Astrocyte (in vitro differentiated cells and primary cell): ENCODE measurements around the gene CALHM2. TPM values are rescaled to one million over a fixed set of nuclear protein-coding genes. Genes with fewer than 3 reads are reported as not detected.

Experiments
- DNase-seq: peaks from one replicate; pipeline ENCODE4 v3.0.0-alpha.2; 2010; ENCODE audit warnings: low read depth
- FAIRE-seq: peaks from 2 replicates; lab custom pipeline; 2011; peaks lifted over from hg19 to GRCh38; lab: Jason Lieb, UNC
- H2AFZ ChIP-seq: 2 replicates; pipeline ENCODE4 v1.6.0; 2012; ENCODE audit warnings: low read depth, low read length, inconsistent platforms
- H3K27ac ChIP-seq: 2 replicates; pipeline ENCODE4 v1.5.1; 2011; ENCODE audit warnings: low read depth, low read length, inconsistent platforms
- H3K27me3 ChIP-seq: 2 replicates; pipeline ENCODE4 v1.6.0; 2011; ENCODE audit warnings: low read length, inconsistent platforms; ENCODE audit not compliant: insufficient read depth
- H3K36me3 ChIP-seq: 2 replicates; pipeline ENCODE4 v1.5.1; 2011; ENCODE audit warnings: low read length, inconsistent platforms; ENCODE audit not compliant: insufficient read depth
- H3K4me1 ChIP-seq: 2 replicates; pipeline ENCODE4 v1.5.1; 2011; ENCODE audit warnings: low read length, inconsistent platforms; ENCODE audit not compliant: insufficient read depth
- H3K4me2 ChIP-seq: 2 replicates; pipeline ENCODE4 v1.6.0; 2012; ENCODE audit warnings: low read length, inconsistent platforms
- H3K4me3 ChIP-seq: 2 replicates; pipeline ENCODE4 v1.5.1; 2011; ENCODE audit warnings: low read depth, mild to moderate bottlenecking, low read length, inconsistent platforms; ENCODE audit not compliant: insufficient read depth
- H3K79me2 ChIP-seq: 2 replicates; pipeline ENCODE4 v1.6.0; 2012; ENCODE audit warnings: mild to moderate bottlenecking, low read length, inconsistent platforms; ENCODE audit not compliant: insufficient read depth
- H3K9ac ChIP-seq: 2 replicates; pipeline ENCODE4 v1.6.0; 2012; ENCODE audit warnings: mild to moderate bottlenecking, low read length, inconsistent platforms
- H3K9me3 ChIP-seq: 2 replicates; pipeline ENCODE4 v1.5.1; 2012; ENCODE audit warnings: low read depth, mild to moderate bottlenecking, low read length, inconsistent platforms; ENCODE audit not compliant: insufficient read depth
- H4K20me1 ChIP-seq: 2 replicates; pipeline ENCODE4 v1.6.0; 2012; ENCODE audit warnings: low read length, inconsistent platforms; ENCODE audit not compliant: insufficient read depth
- H3K27ac Mint-ChIP-seq: one replicate; pipeline ENCODE4 v1.8.0; 2021; ENCODE audit warnings: mild to moderate bottlenecking, mixed read lengths; ENCODE audit not compliant: unreplicated experiment
- H3K27me3 Mint-ChIP-seq: one replicate; pipeline ENCODE4 v1.8.0; 2021; ENCODE audit warnings: low read depth, mixed read lengths; ENCODE audit not compliant: unreplicated experiment
- H3K36me3 Mint-ChIP-seq: one replicate; pipeline ENCODE4 v1.8.0; 2021; ENCODE audit warnings: low read depth, mixed read lengths; ENCODE audit not compliant: unreplicated experiment
- H3K4me1 Mint-ChIP-seq: one replicate; pipeline ENCODE4 v1.8.0; 2021; ENCODE audit warnings: low read depth, mixed read lengths; ENCODE audit not compliant: unreplicated experiment
- H3K4me3 Mint-ChIP-seq: one replicate; pipeline ENCODE4 v1.8.0; 2021; ENCODE audit warnings: mild to moderate bottlenecking, moderate library complexity, mixed read lengths; ENCODE audit not compliant: unreplicated experiment
- H3K9me3 Mint-ChIP-seq: one replicate; pipeline ENCODE4 v1.8.0; 2021; ENCODE audit warnings: mild to moderate bottlenecking, mixed read lengths; ENCODE audit not compliant: unreplicated experiment
- CTCF ChIP-seq: IDR thresholded peaks from 2 replicates; pipeline ENCODE4 v1.5.1; 2011; ENCODE audit warnings: low read depth, mild to moderate bottlenecking, inconsistent platforms, low read length, moderate library complexity; ENCODE audit not compliant: insufficient read depth
- EZH2 ChIP-seq: IDR thresholded peaks from 2 replicates; pipeline ENCODE4 v1.6.1; 2012; ENCODE audit warnings: mild to moderate bottlenecking, low read length, inconsistent platforms; ENCODE audit not compliant: insufficient read depth
- total RNA-seq: library from RNA; stranded (reverse); gene quantifications from 2 replicates; pipeline ENCODE4 v1.2.1, GENCODE V29; 2021

Gene CALHM2
- total RNA-seq, 1 donor from 2014 or later = 1.2 TPM

DNA sequence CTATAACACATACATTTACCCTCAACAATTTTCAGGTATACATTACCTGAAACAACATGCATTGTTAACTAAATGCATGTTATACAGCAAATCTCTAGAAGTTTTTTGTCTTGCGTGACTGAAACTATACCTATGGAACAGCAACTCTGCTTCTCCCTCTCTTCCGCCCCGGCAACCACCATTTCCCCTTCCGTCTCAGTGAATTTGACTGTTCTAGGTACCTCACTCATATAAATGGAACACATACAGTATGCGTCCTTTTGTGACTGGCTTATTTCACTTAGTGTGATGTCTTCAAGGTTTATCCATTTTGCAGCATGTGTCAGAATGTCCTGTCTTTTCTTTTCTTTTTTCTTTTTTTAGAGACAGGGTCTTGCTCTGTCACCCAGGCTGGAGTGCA is 22.5 kb downstream of the CALHM2 start:
- Histone ChIP-seq H3K4me2 (no peak overlapping the region), H3K9ac (no peak overlapping the region), H3K27me3 (no peaks in the 10 kb centered on the region), H2AFZ (no peak overlapping the region), H3K4me3 (no peak overlapping the region), H3K4me1 (no peaks in the 10 kb centered on the region), H3K27ac (no peak overlapping the region), H3K36me3 (peaks cover 65% of the 10 kb centered on the region), H3K79me2 (peaks cover 2% of the 10 kb centered on the region), H3K9me3 (no peaks in the 10 kb centered on the region), H4K20me1 (peaks cover 62% of the 10 kb centered on the region)
- no peaks in the 10 kb centered on the region for H3K27me3 Mint-ChIP-seq
- no peaks in the 10 kb centered on the region for H3K9me3 Mint-ChIP-seq
- no peak for TF ChIP-seq EZH2
- TF ChIP-seq CTCF = no peak
- FAIRE-seq (no peak), DNase-seq (no peak)
- no peaks in the 10 kb centered on the region for H3K4me1 Mint-ChIP-seq
- H3K4me3 Mint-ChIP-seq = no peak overlapping the region
- no peak overlapping the region for H3K27ac Mint-ChIP-seq
- H3K36me3 Mint-ChIP-seq = peaks cover 27% of the 10 kb centered on the region

GRCh38 chr10:103428989-103429643 is 23.1 kb downstream of the CALHM2 start:
- TF ChIP-seq CTCF (no peak), EZH2 (no peak)
- H3K4me1 Mint-ChIP-seq = no peaks in the 10 kb centered on the region
- no peaks in the 10 kb centered on the region for H3K27me3 Mint-ChIP-seq
- H3K4me3 Mint-ChIP-seq = no peak overlapping the region
- DNase-seq = no peak
- Histone ChIP-seq H3K9me3 (no peaks in the 10 kb centered on the region), H4K20me1 (peaks cover 60% of the 10 kb centered on the region), H2AFZ (no peak overlapping the region), H3K4me3 (no peak overlapping the region), H3K4me1 (no peaks in the 10 kb centered on the region), H3K27me3 (no peaks in the 10 kb centered on the region), H3K36me3 (peaks cover 65% of the 10 kb centered on the region), H3K27ac (no peak overlapping the region), H3K79me2 (no peaks in the 10 kb centered on the region), H3K4me2 (no peak overlapping the region), H3K9ac (no peak overlapping the region)
- H3K36me3 Mint-ChIP-seq = peaks cover 30% of the 10 kb centered on the region
- no peaks in the 10 kb centered on the region for H3K9me3 Mint-ChIP-seq
- no peak for FAIRE-seq
- no peak overlapping the region for H3K27ac Mint-ChIP-seq

DNA sequence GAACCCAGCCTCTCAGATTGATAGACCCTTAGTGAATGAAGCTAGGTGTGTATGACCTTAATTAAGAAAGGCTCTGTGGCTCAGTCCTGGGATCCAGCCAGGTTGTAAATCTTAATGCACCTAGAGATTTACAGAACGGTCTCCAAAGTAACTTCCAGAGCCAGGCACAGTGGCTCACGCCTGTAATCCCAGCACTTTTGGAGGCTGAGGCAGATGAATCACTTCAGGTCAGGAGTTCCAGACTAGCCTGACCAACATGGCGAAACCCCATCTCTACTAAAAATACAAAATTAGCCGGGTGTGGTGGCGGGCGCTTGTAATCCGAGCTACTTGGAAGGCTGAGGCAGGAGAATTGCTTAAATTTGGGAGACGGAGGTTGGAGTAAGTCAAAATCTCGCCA is 24.3 kb downstream of the CALHM2 start:
- Mint-ChIP-seq H3K27me3 (no peaks in the 10 kb centered on the region), H3K4me1 (no peaks in the 10 kb centered on the region), H3K9me3 (no peaks in the 10 kb centered on the region), H3K4me3 (no peak overlapping the region), H3K27ac (no peak overlapping the region), H3K36me3 (peaks cover 33% of the 10 kb centered on the region)
- peaks cover 66% of the 10 kb centered on the region for H3K36me3 ChIP-seq
- peaks cover 5% of the 10 kb centered on the region for H3K79me2 ChIP-seq
- H3K27ac ChIP-seq = no peak overlapping the region
- no peaks in the 10 kb centered on the region for H3K4me1 ChIP-seq
- TF ChIP-seq EZH2 = no peak
- no peak for TF ChIP-seq CTCF
- H3K4me2 ChIP-seq = no peak overlapping the region
- H2AFZ ChIP-seq = no peak overlapping the region
- peaks cover 57% of the 10 kb centered on the region for H4K20me1 ChIP-seq
- H3K9me3 ChIP-seq = no peaks in the 10 kb centered on the region
- H3K27me3 ChIP-seq = no peaks in the 10 kb centered on the region
- DNase-seq (no peak), FAIRE-seq (no peak)
- H3K9ac ChIP-seq = no peak overlapping the region
- no peak overlapping the region for H3K4me3 ChIP-seq
